Stimulated activated CD8-positive, alpha-beta memory T cell treated with anti-CD3 and anti-CD28 coated beads, Interleukin-4, amount 100 ng/mL, for 48 hours (primary cell): ENCODE results near the gene CSKMT.
"Not testable (repeated sequence)": the region's sequence is repeated elsewhere in the genome, so short reads cannot be mapped to it uniquely, and the experiment has no call there.

Experiments used
- DNase-seq: peaks from one replicate; pipeline ENCODE4 v3.0.0-alpha.2; 2020

CSKMT gene

DNA sequence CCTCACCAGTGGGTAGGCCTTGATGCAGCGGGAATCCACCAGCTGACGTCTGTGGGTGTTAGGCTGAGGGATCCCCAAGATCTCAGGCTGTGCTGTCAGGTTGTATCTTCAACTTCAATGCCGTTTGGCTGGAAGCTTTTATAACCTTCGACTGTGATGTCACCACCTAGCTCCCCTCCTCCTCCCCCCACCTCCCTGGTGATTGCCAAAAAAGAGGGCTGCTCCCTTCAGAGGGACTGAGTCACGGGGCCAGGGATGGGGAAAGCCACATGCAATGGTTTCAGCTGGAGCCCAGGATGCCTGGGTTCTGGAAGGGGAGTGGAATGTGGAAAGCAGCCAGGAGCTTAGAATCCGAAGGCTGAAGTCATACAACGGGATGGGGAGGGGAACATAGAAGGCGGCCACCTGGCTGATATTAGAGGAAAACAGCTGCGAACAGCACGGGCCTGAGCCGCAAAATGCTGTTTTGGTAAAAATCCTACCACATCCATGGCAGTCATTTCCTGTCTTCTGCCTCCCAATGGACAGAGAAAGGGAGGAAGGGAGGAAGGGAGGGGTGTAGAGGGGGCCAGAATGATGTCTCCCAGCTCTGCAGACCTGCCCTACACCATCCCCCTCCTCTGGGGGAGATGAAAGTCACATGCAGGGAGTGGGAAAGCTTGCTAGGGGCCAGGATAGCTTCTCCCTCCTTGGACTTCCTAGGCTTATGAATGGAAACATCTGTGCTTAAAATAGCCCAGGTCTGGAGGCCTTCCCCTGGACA lies 24.5 kb downstream of the CSKMT start, which contains the start of gene LRRN4CL:
LRRN4CL (minus strand) TSS at position 110 of the 763 bp plus-strand sequence. CDS start 1,022 bp downstream, outside the sequence.
- DNase-seq = no peak

DNA sequence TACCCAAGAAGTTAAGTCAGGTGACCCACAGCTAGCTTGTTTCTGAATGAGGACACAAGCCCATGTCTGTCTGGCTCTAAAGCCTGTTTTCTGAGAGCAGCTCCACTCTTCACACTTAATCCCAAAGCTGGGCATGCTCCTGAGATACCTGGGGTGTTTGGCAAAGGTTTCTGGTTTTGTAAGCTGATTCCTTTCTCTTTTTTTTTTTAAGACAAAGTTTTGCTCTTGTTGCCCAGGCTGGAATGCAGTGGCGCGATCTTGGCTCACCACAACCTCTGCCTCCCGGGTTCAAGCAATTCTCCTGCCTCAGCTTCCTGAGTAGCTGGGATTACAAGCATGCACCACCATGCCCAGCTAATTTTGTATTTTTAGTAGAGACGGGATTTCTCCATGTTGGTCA lies 28.5 kb downstream of the CSKMT start:
- not testable (repeated sequence) for DNase-seq

DNA sequence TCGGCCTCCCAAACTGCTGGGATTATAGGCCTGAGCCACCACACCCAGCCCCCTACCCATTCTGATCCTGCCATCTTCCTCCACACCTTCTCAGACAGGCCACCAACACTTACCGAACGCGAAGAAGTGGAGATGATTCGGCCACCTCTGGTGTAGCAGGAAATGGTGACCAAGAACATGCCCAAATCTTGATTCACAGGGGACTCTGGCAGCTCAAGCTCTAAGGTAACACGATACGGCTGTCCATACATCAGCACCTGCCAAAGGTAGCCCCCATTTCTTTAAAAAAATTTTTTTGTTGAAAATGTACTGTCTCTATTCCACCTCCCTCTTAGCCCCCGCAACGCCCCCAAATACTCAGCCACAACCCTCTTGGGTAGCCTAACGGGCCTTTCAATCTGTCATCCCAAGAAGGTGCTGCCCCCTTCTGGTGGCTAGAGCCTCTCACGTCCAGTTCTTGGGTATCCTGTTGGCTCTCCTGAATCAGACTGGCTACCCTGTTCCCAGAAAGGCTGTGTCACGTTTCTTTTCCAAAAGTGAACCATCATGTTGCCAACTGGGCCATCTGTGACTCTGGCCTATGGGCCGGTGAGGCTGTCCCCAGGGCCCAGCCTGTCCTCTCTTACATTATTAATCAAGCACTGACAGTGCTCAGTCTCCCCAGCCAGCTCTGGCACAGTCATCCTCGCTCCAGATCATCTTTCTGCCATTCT lies 29.5 kb downstream of the CSKMT start:
- peak; percentile 83 for DNase-seq

DNA sequence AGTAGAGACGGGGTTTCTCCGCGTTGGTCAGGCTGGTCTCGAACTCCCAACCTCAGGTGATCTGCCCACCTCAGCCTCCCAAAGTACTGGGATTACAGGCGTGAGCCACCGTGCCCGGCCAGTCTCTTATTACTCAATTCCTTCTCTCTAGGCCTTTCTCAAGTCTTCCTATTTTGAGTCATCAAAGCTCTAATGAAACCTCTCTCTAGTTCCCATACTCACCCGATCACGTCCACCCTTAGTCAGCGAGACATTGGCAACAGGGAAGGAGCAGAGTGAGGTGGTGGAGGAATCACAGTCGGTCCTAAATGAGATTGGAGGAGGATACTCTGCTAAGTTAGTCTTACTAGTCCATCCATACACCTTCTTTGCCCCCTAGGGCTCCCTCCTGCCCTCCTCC lies 37.1 kb downstream of the CSKMT start:
- DNase-seq = no peak

DNA sequence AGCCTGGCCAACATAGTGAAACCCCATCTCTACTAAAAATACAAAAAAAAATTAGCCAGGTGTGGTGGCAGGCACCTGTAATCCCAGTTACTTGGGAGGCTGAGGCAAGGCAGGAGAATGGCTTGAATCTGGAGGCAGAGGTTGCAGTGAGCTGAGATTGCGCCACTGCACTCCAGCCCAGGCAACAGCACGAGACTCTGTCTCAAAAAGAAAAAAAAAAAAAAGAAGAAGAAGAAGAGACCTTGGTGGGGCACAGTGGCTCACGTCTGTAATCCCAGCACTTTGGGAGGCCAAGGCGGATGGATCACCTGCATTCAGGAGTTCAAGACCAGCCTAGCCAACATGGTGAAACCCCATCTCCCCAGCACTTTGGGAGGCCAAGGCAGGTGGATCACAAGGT lies 38.8 kb downstream of the CSKMT start:
- DNase-seq = not testable (repeated sequence)

DNA sequence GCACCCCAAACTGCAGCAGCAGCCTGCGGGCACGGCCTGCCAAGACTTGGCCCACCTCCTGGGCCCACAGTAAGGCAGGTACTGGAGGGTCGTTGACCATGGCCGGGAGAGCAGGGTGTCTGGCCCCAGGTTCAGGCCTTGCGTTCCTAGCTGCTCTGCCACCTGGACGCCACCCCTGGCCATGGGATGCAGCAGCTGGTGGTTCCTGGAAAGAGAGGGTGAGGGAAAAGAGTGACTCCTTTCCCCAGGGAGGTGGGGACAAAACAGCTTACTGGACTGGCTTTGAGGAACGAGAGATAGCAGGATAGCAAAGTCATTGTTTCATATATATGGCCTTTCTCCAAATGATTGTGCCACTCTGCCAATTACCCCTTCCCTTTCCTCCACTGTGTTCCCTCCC lies 40.3 kb downstream of the CSKMT start:
- DNase-seq = no peak

DNA sequence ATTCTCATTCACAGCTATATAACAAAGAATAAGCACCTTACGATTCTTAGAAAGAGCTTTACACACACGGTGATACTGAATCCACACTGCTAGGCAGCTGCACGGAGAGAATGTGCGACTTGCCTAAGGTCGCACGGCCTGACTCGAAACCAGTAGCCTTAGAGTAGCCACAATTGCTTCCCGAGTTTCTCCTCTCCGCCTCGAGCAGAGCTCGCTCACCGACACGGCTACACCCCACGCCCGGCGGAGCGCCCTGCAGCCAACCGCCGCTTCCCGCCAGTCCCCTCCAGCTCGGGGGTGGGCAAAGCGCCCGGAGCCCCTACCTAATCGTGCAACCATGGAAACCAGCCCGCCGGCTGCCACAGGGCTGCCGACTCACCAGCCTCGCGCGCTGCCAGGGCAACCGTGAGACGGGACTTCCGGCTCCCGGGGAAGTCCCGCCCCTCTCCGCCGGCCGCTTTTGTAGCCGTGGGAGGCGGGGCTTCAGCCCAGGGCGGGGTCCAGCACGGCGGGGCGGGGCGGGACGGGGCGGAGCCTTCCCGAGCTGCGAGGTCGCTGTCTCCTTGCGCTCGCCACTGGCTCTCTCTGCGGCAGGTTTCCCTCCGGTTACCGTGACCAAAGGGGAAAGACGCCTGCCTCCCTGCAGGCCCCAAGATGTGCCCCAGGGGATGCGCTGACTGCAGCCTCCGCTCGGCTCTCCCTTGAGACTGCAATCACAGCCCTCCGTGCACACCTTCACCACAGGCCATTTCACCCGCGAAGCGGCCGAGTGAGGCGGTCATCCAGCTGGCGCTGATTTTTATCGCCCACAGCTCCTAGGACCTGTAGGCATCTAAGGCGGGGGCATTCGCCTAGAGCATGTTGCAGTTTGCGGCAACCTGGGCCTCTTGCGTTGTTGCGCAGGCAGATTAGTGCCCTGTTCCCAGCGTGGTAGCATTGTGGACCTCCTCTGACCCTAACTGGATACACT lies 41.1 kb downstream of the CSKMT start:
- peak; percentile 96 for DNase-seq

DNA sequence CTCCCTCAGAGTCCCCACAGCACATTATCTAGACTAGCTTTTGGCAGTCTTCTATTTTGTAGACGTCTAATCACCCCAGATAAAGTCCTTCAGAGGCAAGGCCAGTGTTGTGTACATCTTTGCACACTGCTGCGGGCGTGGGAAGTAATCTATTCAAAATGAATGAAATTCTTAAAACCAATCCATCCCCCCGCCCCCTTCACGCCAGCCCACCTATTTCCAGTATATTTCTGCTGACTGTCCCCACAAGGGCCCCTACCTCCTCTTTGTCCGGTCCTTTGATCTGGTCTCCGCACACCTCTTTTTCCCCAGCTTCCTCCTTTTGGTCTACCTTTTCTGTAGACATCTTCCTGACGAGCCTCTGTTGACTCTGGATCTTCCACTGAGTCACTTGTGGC lies 41.7 kb downstream of the CSKMT start:
- no peak for DNase-seq

DNA sequence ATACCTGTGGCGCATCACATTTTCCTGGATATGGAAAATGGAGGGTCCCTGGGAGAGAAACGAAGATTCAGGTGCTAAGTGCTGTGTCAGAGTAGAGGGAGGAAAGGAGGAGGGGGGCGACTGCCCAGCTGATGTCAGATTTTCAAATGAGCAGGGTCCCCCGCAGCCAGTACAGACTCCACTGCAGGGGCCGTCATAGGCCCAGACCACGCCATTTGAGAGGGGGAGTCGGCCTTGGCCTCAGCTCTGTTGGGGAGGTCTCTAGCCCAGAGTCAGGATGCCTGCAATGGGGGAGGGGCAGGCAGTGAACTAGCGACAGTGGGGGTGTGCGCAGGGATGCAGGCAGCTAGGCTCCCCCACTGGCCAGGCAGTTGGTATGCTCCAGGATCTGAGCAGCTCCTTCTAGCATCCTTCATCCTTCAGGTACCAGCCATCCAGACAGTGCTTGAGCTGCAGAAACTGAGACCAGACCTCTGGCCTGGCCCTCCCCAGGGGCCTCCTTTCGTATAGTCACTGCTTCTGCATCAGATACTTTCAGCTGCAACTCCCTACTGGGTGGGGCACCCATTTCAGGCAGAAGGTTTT lies 42.3 kb downstream of the CSKMT start, which contains the start of the genes BSCL2 and GNG3:
BSCL2 (minus strand) TSS at position 148 of the 585 bp plus-strand sequence. CDS start 229 bp downstream, outside the sequence.
GNG3 (plus strand) TSS at position 400 of the 585 bp plus-strand sequence. CDS start 620 bp downstream, outside the sequence.
- no peak for DNase-seq

DNA sequence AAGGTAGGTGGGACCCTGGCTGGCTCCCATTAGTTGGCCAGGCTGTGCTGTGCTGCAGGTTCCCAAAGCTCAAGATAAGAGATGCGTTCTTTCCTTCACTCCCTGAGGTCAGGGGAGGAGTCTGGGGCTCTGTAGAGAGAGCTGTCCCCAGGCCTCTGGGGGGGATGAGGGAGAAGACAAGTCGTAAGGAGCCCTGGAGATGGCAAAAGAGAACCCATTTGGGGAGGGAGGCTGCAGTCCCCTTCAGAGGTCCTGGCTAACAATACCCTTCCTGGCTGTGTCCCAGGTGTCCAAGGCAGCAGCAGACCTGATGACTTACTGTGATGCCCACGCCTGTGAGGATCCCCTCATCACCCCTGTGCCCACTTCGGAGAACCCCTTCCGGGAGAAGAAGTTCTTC lies 43.3 kb downstream of the CSKMT start:
- DNase-seq = no peak

DNA sequence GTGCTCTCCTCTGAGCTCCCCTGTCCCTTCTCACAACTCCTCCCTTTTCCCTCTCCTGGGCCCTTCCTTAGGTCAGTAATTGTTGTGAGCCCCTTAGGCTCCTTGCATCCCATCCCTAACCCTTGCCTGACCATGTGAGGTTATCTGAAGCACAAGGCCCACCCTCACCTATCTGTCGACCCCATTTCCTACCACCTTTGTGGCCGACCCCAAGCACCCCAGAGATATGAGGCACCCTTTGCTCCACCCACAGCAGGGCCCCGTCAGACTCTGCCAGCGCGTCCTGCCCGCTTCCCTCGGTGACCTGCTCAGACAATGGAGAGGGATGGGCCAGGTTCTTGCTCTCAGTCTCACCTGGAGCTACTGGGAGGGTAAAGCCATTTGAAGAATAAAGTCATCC lies 43.7 kb downstream of the CSKMT start:
- peak; percentile 69 for DNase-seq

DNA sequence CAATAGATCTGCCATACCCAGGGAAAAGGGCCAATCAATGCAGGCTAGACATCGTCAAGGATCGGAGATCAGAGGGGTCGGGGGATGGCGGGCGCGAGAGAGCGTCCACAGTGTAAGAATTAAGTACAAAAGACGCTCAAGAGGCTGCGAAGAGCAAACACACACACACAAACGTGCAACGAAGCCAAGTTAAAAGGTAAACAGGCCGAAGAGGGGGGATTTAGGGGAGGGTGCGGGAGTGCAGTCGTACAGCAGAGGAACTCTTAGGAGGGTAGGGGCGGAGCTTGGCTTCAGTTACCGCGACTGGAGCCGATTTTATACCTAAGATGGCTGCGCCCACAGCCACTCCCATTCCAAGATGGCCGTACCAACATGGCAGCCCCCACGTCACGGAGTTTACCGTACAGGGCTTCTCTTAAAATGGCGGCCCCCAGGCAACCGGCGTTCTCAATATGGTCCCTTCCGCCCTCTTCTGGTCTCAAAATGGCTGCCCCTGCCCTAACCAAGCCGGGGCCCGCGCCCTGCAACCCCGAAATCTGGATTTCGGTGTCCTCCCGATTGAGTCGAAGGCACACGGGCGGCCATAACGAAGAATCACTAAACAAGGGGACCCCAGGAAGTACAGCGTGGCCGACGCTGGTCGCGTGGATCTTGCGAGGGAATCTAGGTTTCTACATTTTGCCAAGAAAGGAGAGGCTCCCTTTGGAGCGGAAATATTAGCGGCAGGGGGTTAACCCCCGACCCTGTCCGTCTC lies 44.3 kb downstream of the CSKMT start:
- DNase-seq = peak; percentile 96

DNA sequence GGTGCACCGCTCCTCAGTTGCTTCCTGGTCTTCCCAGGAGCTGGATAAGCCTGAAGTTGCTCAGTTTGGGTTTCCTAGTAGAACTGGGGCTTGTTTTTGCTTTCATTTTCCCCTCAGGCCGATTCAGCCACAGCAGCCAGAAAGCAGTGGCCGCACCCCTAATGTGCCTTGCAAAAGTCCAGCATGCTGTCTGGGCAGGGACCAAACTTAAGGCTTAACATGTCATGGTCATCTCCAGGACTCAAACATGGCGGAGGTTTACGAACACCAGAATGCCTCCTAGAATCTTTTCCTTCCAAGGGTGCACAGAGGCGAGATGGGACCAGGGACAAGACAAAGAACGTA lies 44.9 kb downstream of the CSKMT start:
- DNase-seq = peak; percentile 48

DNA sequence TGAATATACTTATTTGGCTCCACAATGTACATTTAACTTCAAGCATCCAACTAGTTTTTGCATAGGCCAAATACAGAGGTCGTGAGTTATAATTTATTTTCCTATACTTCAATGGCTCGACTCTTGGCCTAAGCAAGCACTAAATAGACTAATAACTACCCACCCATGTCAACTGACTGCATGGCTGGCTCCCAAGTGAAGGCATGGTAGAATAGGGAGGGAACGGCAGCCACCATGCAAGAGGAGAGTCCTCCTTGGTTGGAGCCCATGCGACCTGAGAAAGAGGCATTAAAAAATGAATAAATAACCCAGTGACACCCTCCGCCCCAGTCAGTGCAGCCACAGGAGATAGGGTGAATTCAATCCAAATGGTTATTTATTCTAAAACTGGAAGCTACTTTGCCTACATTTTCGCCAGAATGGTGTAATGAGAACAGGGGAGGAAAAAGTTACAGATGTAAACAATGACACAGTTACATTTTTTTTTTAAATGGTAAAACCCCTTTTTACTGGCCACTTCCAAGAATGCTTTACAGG lies 47.2 kb downstream of the CSKMT start:
- DNase-seq = no peak

DNA sequence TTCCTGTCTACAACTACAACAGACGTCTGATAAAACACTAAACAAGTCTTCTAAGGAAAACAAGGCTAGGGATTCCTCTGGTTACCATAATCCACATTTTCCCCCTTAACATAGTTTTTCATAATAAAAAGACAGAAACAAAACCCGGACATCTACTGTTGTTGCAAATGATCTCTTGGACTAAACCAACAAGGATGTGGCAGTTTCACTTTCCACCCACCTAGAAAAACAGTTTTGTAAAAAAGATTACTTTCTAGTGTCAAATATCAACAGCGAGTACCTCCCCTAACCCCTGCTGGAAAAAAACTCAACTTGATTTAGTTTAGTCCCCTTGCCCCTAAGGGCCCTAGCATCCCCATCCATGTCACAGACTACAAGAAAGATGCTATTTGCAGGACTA lies 47.7 kb downstream of the CSKMT start:
- DNase-seq = no peak

DNA sequence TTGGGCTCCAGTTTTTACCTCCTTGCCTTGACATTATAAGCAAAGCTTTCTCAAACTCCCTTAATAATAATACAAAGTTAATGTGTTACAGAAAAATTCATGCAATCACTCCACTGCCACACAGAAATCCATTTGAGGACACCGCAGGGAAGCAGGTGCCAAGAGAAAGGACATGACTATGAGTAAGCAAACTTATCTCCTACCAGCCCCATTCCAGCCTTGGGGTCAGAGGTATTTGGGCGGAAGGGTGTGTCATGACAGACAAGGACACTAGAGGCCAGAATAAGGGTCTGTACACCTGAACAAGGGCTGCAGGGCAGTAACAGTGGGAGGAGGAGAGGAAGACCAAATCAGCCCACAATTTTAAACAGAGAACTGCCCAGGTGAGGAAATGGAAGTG lies 48.2 kb downstream of the CSKMT start:
- DNase-seq = no peak

DNA sequence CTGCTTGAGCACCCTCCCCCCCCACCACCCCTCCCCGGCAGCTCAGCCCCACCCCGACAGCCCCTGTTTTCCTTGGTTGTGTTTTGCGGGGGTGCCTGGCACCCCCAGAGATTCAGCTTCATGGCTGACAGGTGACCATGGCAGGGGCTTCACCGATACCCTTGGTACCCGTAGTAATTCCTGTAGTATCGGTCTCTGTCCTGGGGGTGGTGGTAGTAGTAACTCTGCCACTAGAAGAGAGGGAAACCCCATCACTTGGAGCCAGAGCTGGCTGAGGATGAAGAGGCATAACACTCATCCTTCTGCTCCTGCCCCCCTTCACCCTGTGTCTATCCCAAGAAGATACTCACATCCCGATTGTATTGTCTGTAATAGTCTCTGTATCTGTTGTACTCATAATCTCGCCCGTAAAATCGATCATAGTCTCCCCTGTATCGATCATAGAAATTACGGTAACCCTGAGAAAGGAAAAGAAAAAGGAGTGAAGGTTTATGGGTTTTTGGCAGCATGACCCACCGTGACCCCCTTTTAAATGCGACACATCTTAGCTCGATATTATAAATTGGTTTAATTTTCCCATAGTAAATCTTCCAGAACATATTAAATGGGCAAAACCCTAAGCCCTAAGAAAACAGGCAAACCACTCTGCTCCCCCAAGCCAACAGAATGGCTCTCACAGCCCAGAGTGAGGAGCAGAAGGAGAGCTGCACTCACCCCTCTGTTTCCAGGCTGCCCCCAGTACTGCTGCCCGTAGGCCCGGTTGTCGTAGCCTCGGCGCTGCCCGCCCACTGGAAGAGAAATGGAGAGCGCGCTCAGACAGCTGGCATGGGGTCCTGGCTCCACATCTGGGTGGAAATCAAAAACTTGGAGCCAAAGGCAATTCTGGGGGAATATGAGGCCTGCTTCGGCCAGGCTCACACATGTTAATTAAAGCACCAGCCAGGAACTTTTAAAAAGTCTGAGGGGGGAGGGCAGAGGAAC lies 50.3 kb downstream of the CSKMT start:
- no peak for DNase-seq

DNA sequence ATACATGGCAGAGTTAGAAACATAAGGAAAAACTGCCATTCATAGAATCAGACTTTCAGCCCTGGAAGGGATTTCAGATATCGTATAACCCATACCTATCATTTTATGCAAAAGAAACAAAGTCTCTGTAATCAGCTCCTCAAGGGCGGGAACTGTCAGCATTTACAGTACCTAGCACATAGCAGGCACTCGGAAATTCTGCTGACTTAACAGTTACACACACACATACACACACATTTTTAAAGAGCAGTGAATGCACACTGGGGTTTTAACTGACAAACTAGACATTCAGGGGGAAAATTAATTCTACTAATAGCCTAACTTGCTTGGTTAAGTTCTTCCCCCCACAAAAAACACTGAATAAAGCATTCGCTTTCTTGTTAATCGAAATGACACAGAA lies 51.1 kb downstream of the CSKMT start:
- no peak for DNase-seq

DNA sequence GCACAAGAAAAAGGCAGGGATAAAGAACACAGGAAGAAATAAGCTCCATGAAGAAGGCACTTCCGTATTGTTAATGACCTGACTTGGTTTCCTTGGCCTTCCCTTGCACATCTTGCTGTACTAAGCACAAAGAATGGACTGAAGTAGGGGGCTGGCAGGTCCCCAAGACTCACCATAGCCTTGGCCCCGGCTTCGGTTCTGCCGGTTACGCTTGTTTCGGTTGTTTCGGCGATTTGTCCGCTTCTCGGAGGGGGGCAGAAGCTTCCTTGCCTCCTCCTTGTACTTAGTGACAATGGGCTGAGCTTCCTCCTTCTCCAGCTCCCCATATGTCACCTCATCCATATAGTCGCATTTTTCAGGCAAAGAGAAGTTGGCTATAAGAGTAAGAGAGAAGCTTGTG lies 51.7 kb downstream of the CSKMT start:
- no peak for DNase-seq
